Hepatic stellate cell (primary cell): ENCODE measurements around the gene GNAI3.

Experiments
- DNase-seq: peaks from one replicate; pipeline ENCODE4 v3.0.0; 2011; ENCODE audit warnings: low spot score

GNAI3 gene

GRCh38 chr1:109624201-109625010 lies 76.0 kb downstream of the GNAI3 start:
- no peak for DNase-seq

- DNase-seq, result no peak
Observed at GRCh38 chr1:109625176-109625575, 76.8 kb downstream of the GNAI3 start.

- no peak for DNase-seq
Observed at GRCh38 chr1:109625601-109626560, 77.5 kb downstream of the GNAI3 start.

GRCh38 chr1:109626682-109627408 lies 78.4 kb downstream of the GNAI3 start:
- DNase-seq, result no peak

GRCh38 chr1:109627692-109628399 lies 79.4 kb downstream of the GNAI3 start:
- no peak for DNase-seq

- DNase-seq, result no peak
Observed at GRCh38 chr1:109628540-109629321, 80.3 kb downstream of the GNAI3 start.

GRCh38 chr1:109629372-109630030 lies 81.1 kb downstream of the GNAI3 start:
- DNase-seq, result no peak

- DNase-seq, result no peak
Observed at GRCh38 chr1:109630081-109630897, 81.9 kb downstream of the GNAI3 start.

- no peak for DNase-seq
Observed at GRCh38 chr1:109630898-109631512, 82.6 kb downstream of the GNAI3 start.

- DNase-seq, result no peak
Observed at GRCh38 chr1:109631513-109632505, 83.4 kb downstream of the GNAI3 start.

- no peak for DNase-seq
Observed at GRCh38 chr1:109632671-109633346, 84.4 kb downstream of the GNAI3 start.

GRCh38 chr1:109634292-109634691 lies 85.9 kb downstream of the GNAI3 start:
- DNase-seq, result no peak

- DNase-seq, result no peak
Observed at GRCh38 chr1:109634771-109635750, 86.6 kb downstream of the GNAI3 start.

GRCh38 chr1:109635862-109636200 lies 87.4 kb downstream of the GNAI3 start:
- DNase-seq, result no peak

- peak; percentile 71 for DNase-seq
Observed at GRCh38 chr1:109636201-109636952, 88.0 kb downstream of the GNAI3 start.
